Esophagus muscularis mucosa (tissue), 4 donors: ENCODE data around the gene SDR42E1. TPM values are rescaled to one million over a fixed set of nuclear protein-coding genes. Genes with fewer than 3 reads are reported as not detected.
A peak's percentile ranks its signal among the peaks of the same experiment; 100 is the strongest.

ENCODE experiments used
- DNase-seq: peaks from one replicate; pipeline ENCODE4 v3.0.0-alpha.2; 2017; ENCODE audit errors: extremely low spot score
- H3K27ac ChIP-seq, 4 donors: fragments of 200-600 bp; sonication (generic); replicated peaks in 1 of 4; 1 replicate in 3 of 4; 2 replicates in 1 of 4; pipeline ENCODE4 v1.5.1; 2016 to 2019; ENCODE audit warnings: mild to moderate bottlenecking in 1 of 4
- H3K27me3 ChIP-seq, 4 donors: fragments of 200-600 bp; sonication (generic); one replicate each; pipeline versions ENCODE4 v1.5.1 to v1.6.0; 2016 to 2019
- H3K36me3 ChIP-seq, 4 donors: fragments of 200-600 bp; sonication (generic); one replicate each; pipeline ENCODE4 v1.5.1; 2016 to 2019
- H3K4me1 ChIP-seq, 4 donors: fragments of 200-600 bp; sonication (generic); one replicate each; pipeline ENCODE4 v1.5.1; 2016 to 2019
- H3K4me3 ChIP-seq, 4 donors: fragments of 200-600 bp; sonication (generic); 1 replicate in 2 of 4; 2 replicates in 2 of 4; pipeline ENCODE4 v1.5.1; 2016 to 2019; ENCODE audit warnings: mild to moderate bottlenecking in 4 of 4, moderate library complexity in 1 of 4
- H3K9me3 ChIP-seq, 4 donors: fragments of 200-600 bp; sonication (generic); 1 replicate in 3 of 4; 2 replicates in 1 of 4; pipeline ENCODE4 v1.5.1; 2016 to 2019
- CTCF ChIP-seq, 3 experiments: fragments of 200-600 bp in 2 of 3; fragments of 450-650 bp in 1 of 3; sonication (generic) in 2 of 3; IDR thresholded peaks; one replicate each; pipeline ENCODE4 v1.5.1; 2017 to 2019; ENCODE audit warnings: antibody characterized with exemption in 3 of 3, mild to moderate bottlenecking in 2 of 3, moderate library complexity in 1 of 3
- EP300 ChIP-seq: sonication (generic); formaldehyde crosslinking; IDR thresholded peaks from one replicate; pipeline ENCODE4 v1.6.1; 2017; ENCODE audit warnings: antibody characterized with exemption
- POLR2A ChIP-seq: fragments of 450-650 bp; IDR thresholded peaks from one replicate; pipeline ENCODE4 v1.6.1; 2017; ENCODE audit warnings: antibody characterized with exemption, moderate library complexity, mild to moderate bottlenecking, low read depth
- POLR2AphosphoS5 ChIP-seq, 2 donors: sonication (generic); formaldehyde crosslinking; IDR thresholded peaks; one replicate each; pipeline ENCODE4 v1.6.1; 2017; ENCODE audit warnings: antibody characterized with exemption in 2 of 2
- WGBS: methylation state at CpG from one replicate; pipeline ENCODE4 v1.1.5; 2018; 5-methylcytosine and 5-hydroxymethylcytosine counted together
- intact Hi-C: fragments of 100-400 bp; cut with DNase I; formaldehyde crosslinking; loops from one replicate; pipeline ENCODE4 v1.15.1; 2023
- total RNA-seq, 4 donors: library from RNA; depleted of rRNA; stranded (reverse); fragments of >200 nt; gene quantifications; one replicate each; pipeline versions ENCODE4 v1.1.0 to v1.2.1, GENCODE V29; 2016

SDR42E1 gene
- total RNA-seq, 4 donors from 2014 or later, result 0.66 to 1.3 (median 1.00) TPM

DNA sequence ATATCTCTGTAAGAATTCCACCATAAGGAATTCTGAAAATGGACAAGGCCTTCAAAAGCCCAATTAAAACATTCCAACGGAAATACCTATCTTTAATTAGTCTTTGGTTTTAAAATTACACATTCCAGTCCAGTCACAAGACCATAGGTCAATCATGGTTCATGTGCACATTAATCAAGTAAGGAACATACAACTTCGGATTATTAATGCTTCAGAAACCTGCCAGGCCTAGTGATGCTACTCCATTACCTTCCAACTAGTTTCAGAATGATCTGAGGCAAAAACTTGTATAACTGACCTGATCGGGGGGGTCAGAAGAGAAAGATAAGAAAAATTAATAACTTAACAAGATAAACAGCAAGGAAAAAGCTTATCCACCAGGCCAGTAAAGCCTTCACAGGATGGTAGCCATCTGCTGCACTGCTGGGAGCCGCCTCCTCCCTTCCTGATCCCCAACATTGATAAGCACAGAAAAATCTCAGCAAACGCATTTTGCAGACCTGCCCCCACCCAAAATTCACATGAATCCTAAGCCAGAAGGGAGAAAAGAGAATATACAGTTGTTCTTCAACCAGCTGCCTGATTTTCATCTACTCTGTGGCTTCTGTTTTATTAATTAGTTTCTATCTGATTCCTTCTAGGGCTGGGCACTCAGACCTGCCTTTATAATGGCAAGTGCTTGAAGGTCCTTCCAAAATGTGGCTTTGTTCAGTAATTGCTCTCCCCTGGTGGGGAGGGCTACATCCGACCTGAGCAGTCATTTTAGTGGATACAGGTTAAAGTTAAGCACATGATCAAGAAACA lies 6.0 kb downstream of the SDR42E1 start:
- 62% methylated on average over 6 of the region's 6 CpGs for WGBS
- no peak for DNase-seq
- TF ChIP-seq EP300 (no peak), POLR2AphosphoS5 (IDR thresholded peaks at IDR 0.05) (no peak), POLR2A (no peak), CTCF (IDR thresholded peaks at IDR 0.05) (no peak)
- H3K27ac ChIP-seq, result no peak overlapping the region
- peaks cover 0 to 9% (median 0%) of the 10 kb centered on the region in 4 donors for H3K27me3 ChIP-seq
- H3K36me3 ChIP-seq, result no peaks in the 10 kb centered on the region
- intact Hi-C loops, result no loop called here
- no peaks in the 10 kb centered on the region for H3K4me1 ChIP-seq
- no peak overlapping the region for H3K4me3 ChIP-seq
- H3K9me3 ChIP-seq, result peaks cover 0 to 7% (median 3%) of the 10 kb centered on the region in 4 donors

DNA sequence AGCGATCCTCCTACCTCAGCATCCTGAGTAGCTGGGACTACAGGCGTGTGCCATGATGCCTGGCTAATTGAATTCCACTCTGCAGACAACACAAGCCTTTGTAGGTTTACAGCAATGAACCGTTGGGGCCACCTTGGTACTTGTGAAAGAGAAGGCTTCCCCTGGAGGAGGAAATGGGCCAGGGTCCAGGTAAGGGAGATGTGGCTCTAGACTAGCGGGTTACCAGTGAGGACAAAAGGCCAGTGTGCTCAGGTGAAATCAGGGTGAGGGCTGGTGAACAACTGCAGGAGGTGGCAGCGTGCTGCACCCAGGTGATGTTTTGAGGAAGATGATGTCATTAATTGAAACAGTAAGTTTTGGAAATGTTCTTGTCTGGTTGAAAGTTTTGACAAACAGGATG lies 6.7 kb downstream of the SDR42E1 start:
- no peak overlapping the region for H3K27ac ChIP-seq
- H3K27me3 ChIP-seq, result peaks cover 0 to 6% (median 0%) of the 10 kb centered on the region in 4 donors
- DNase-seq, result no peak
- peaks cover 0 to 7% (median 3%) of the 10 kb centered on the region in 4 donors for H3K9me3 ChIP-seq
- WGBS, result 75% methylated on average over 5 of the region's 5 CpGs
- TF ChIP-seq POLR2A (no peak), POLR2AphosphoS5 (IDR thresholded peaks at IDR 0.05) (no peak), EP300 (no peak), CTCF (IDR thresholded peaks at IDR 0.05) (no peak)
- no peaks in the 10 kb centered on the region for H3K4me1 ChIP-seq
- no peak overlapping the region for H3K4me3 ChIP-seq
- intact Hi-C loops, result no loop called here
- peaks cover 0 to 4% (median 0%) of the 10 kb centered on the region in 4 donors for H3K36me3 ChIP-seq

- 83% methylated on average over 3 of the region's 3 CpGs for WGBS
- DNase-seq, result no peak
- intact Hi-C loops, result no loop called here
- no peak for TF ChIP-seq CTCF (IDR thresholded peaks at IDR 0.05)
- TF ChIP-seq POLR2AphosphoS5 (IDR thresholded peaks at IDR 0.05), result no peak
- no peak for TF ChIP-seq EP300
- no peak for TF ChIP-seq POLR2A
- Histone ChIP-seq H3K27ac (no peak overlapping the region), H3K4me1 (peaks cover under 1 to 5% (median 3%) of the 10 kb centered on the region in 4 donors), H3K9me3 (no peaks in the 10 kb centered on the region), H3K4me3 (no peak overlapping the region), H3K36me3 (peaks cover 0 to 9% (median 0%) of the 10 kb centered on the region in 4 donors), H3K27me3 (no peaks in the 10 kb centered on the region)
Measured at GRCh38 chr16:82002831-82003230, 8.4 kb downstream of the SDR42E1 start.

DNA sequence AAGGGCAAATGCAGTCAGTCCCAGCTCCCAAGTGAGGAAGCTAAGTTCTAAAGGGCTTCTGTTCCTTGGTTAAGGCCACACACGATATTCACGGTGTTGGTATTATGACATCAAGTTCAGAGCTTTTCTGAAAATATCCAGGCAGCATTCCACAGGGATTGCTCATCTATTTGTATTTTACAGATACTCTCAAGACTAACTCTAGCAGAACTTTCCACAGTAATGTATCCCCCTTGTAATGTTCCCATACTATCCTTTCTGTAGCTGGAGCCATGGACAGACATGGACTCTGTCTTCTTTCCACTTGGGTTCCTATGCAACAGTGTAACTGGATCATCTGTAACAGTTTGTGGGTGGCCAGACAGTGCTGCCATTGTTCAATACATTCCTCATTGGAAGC lies 13.5 kb downstream of the SDR42E1 start:
- intact Hi-C loops, result no loop called here
- Histone ChIP-seq H3K4me3 (no peak overlapping the region), H3K36me3 (peaks cover 0 to 9% (median 0%) of the 10 kb centered on the region in 4 donors), H3K27me3 (no peaks in the 10 kb centered on the region), H3K9me3 (no peaks in the 10 kb centered on the region), H3K27ac (peak overlapping the region in 2 of 4 donors; percentile 24 to 38), H3K4me1 (peaks cover 12 to 16% (median 12%) of the 10 kb centered on the region in 4 donors)
- no peak for TF ChIP-seq EP300
- TF ChIP-seq POLR2AphosphoS5 (IDR thresholded peaks at IDR 0.05), result peak in 1 of 2 donors; percentile 50
- no peak for DNase-seq
- 27% methylated on average over 2 of the region's 2 CpGs for WGBS

DNA sequence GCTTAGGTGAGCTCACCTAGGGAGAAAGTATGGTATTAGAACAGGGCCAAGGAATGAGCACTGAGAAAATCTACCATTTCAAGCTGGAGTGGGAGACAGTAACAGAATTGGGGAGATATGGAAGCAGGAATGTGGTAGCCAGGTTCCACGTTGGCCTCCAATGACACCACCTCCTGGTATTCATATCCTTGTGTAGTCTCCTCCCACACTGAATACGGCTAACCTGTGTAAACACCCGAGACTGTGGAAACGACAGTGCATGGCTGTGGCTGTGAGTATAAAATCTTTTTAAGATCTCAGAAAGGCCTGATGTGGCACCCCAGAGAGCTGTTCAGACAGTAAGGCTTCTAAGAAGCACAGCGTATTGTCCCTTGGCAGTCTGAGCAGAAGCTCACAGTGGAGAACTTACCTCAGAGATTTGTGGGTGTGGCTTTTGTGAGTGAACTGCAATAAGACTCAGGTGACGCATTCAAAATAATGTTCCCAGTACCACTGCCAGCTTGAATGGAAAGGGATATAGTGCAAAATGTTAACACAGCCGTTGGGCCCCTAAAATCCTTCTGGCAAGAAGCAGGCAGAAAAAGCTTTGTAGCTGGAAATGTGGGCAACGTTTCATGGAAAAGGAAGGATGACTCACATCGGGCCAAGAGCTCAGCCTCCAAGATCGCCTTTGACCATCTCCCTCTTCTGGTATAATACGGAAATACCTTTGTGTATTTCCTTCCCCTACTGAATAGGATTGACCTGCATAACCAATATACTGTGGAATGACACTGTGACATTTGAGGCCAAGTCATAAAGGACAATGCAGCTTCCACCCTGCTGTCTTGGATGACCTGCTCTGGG lies 14.4 kb downstream of the SDR42E1 start:
- intact Hi-C loops, result no loop called here
- no peak overlapping the region for H3K4me3 ChIP-seq
- no peaks in the 10 kb centered on the region for H3K27me3 ChIP-seq
- peak overlapping the region in 2 of 4 donors; percentile 24 to 38 for H3K27ac ChIP-seq
- WGBS, result 53% methylated on average over 11 of the region's 11 CpGs
- DNase-seq, result no peak
- TF ChIP-seq POLR2A, result no peak
- TF ChIP-seq CTCF (IDR thresholded peaks at IDR 0.05), result peak in 1 of 3 experiments; percentile 25
- H3K36me3 ChIP-seq, result peaks cover 0 to 9% (median 0%) of the 10 kb centered on the region in 4 donors
- H3K9me3 ChIP-seq, result no peaks in the 10 kb centered on the region
- H3K4me1 ChIP-seq, result peaks cover 12 to 16% (median 12%) of the 10 kb centered on the region in 4 donors
